Liver (tissue), 9 donors: Measurements from ENCODE around the gene ACTRT2. TPM values are rescaled to one million over a fixed set of nuclear protein-coding genes. Genes with fewer than 3 reads are reported as not detected.

Experiments used
- DNase-seq: peaks from one replicate; pipeline ENCODE4 v3.0.0-alpha.2; 2017; ENCODE audit warnings: low spot score
- H3K27ac ChIP-seq, 2 donors: one replicate each; pipeline ENCODE4 v1.7.0; 2013; ENCODE audit warnings: inconsistent platforms in 2 of 2, low read length in 2 of 2, control low read depth in 1 of 2, low read depth in 1 of 2, mild to moderate bottlenecking in 1 of 2
- H3K27me3 ChIP-seq, 4 donors: one replicate each; pipeline versions ENCODE4 v1.6.1 to v1.7.0; 2013; ENCODE audit warnings: low read length in 3 of 4, inconsistent platforms in 1 of 4, mild to moderate bottlenecking in 1 of 4, moderate library complexity in 1 of 4; ENCODE audit not compliant: control insufficient read depth in 4 of 4, insufficient read depth in 4 of 4
- H3K36me3 ChIP-seq, 4 donors: one replicate each; pipeline versions ENCODE4 v1.6.1 to v1.7.0; 2013; ENCODE audit warnings: low read length in 3 of 4, mild to moderate bottlenecking in 3 of 4, low read depth in 1 of 4, moderate library complexity in 1 of 4; ENCODE audit not compliant: control insufficient read depth in 4 of 4, insufficient read depth in 3 of 4
- H3K4me1 ChIP-seq, 4 donors: one replicate each; pipeline versions ENCODE4 v1.6.1 to v1.7.0; 2013; ENCODE audit warnings: low read length in 3 of 4, mild to moderate bottlenecking in 3 of 4, moderate library complexity in 1 of 4; ENCODE audit not compliant: control insufficient read depth in 4 of 4, insufficient read depth in 4 of 4
- H3K4me3 ChIP-seq, 3 donors: one replicate each; pipeline versions ENCODE4 v1.6.1 to v1.7.0; 2013; ENCODE audit warnings: low read length in 3 of 3, control low read depth in 1 of 3, low read depth in 1 of 3, mild to moderate bottlenecking in 1 of 3
- H3K9ac ChIP-seq, 2 donors: one replicate each; pipeline ENCODE4 v1.7.0; 2013; ENCODE audit warnings: low read length in 2 of 2, mild to moderate bottlenecking in 2 of 2, moderate library complexity in 2 of 2, control low read depth in 1 of 2, low read depth in 1 of 2
- H3K9me3 ChIP-seq, 4 donors: one replicate each; pipeline versions ENCODE4 v1.6.1 to v1.7.0; 2013; ENCODE audit warnings: low read length in 3 of 4; ENCODE audit not compliant: control insufficient read depth in 4 of 4
- ATF3 ChIP-seq: IDR thresholded peaks from 2 replicates; pipeline ENCODE4 v1.6.1; 2016; ENCODE audit warnings: antibody characterized with exemption
- CTCF ChIP-seq: fragments of 150-350 bp; IDR thresholded peaks from 2 replicates; pipeline ENCODE4 v1.5.1; 2017; ENCODE audit warnings: improper control_type of control experiment, low read depth, low read length; ENCODE audit not compliant: missing input control
- EGR1 ChIP-seq, 2 donors: IDR thresholded peaks; 2 replicates each; pipeline ENCODE4 v1.6.1; 2016 to 2018; ENCODE audit warnings: antibody characterized with exemption in 2 of 2, low read depth in 2 of 2
- FOXA2 ChIP-seq: IDR thresholded peaks from 2 replicates; pipeline ENCODE4 v1.6.1; 2016; ENCODE audit warnings: antibody characterized with exemption
- GABPA ChIP-seq, 2 donors: IDR thresholded peaks in 1 of 2; conservative IDR thresholded peaks in 1 of 2; 2 replicates each; pipeline ENCODE4 v1.6.1; 2016; ENCODE audit warnings: antibody characterized with exemption in 2 of 2, mild to moderate bottlenecking in 1 of 2, moderate library complexity in 1 of 2
- HNF4A ChIP-seq, 2 donors: conservative IDR thresholded peaks; 2 replicates each; pipeline ENCODE4 v1.6.1; 2016; ENCODE audit warnings: antibody characterized with exemption in 2 of 2, mild to moderate bottlenecking in 2 of 2
- HNF4G ChIP-seq: IDR thresholded peaks from 2 replicates; pipeline ENCODE4 v1.6.1; 2016; ENCODE audit warnings: antibody characterized with exemption
- MAX ChIP-seq: IDR thresholded peaks from 2 replicates; pipeline ENCODE4 v1.6.1; 2016; ENCODE audit warnings: antibody characterized with exemption
- NR2F2 ChIP-seq: IDR thresholded peaks from 2 replicates; pipeline ENCODE4 v1.6.1; 2016; ENCODE audit warnings: antibody characterized with exemption
- RAD21 ChIP-seq, 2 donors: IDR thresholded peaks; 2 replicates each; pipeline ENCODE4 v1.6.1; 2016; ENCODE audit warnings: antibody characterized with exemption in 2 of 2, mild to moderate bottlenecking in 2 of 2
- REST ChIP-seq: IDR thresholded peaks from 2 replicates; pipeline ENCODE4 v1.6.1; 2016; ENCODE audit warnings: antibody characterized with exemption, mild to moderate bottlenecking
- RXRA ChIP-seq, 2 donors: IDR thresholded peaks; 2 replicates each; pipeline ENCODE4 v1.6.1; 2017 to 2018; ENCODE audit warnings: antibody characterized with exemption in 2 of 2, mild to moderate bottlenecking in 1 of 2
- YY1 ChIP-seq: IDR thresholded peaks from 2 replicates; pipeline ENCODE4 v1.6.1; 2016; ENCODE audit warnings: antibody characterized with exemption, mild to moderate bottlenecking
- ZBTB33 ChIP-seq: IDR thresholded peaks from 2 replicates; pipeline ENCODE4 v1.6.1; 2016; ENCODE audit warnings: antibody characterized with exemption
- WGBS: extraction: QIAGEN DNeasy Blood & Tissue Kit; methylation state at CpG from one replicate; pipeline ENCODE4 v1.1.7; 2013; 5-methylcytosine and 5-hydroxymethylcytosine counted together
- polyA plus RNA-seq, 2 donors: library from polyadenylated mRNA; stranded (reverse) in 1 of 2; unstranded in 1 of 2; fragments of 200-250 nt in 1 of 2; fragments of >200 nt in 1 of 2; fragmentation: Nextera tagmentation in 1 of 2; extraction: Ambion mirVana in 1 of 2; gene quantifications; one replicate each; pipeline versions ENCODE4 v1.2.1 to v1.2.3, GENCODE V29; 2013 to 2015
- total RNA-seq, 2 donors: library from RNA; depleted of rRNA; stranded (reverse); fragments of >200 nt; gene quantifications; one replicate each; pipeline ENCODE4 v1.2.3, GENCODE V29; 2014
- donor health status: healthy.
- donor health status: healthy.
- donor health status: healthy.
- donor health status: healthy.
- donor health status: healthy.

The ACTRT2 gene
- total and polyA plus RNA-seq, 4 donors, result not detected

GRCh38 chr1:3021801-3022401 lies 634 bp downstream of the ACTRT2 start (continued):
- TF ChIP-seq REST, result no peak
- TF ChIP-seq ZBTB33, result no peak
- TF ChIP-seq YY1, result no peak

- TF ChIP-seq MAX (no peak), ZBTB33 (no peak), HNF4G (no peak), EGR1 (IDR thresholded peaks at IDR 0.05; ENCODE audit: low read depth in 2 of 2) (no peak), FOXA2 (no peak), GABPA (IDR thresholded peaks at IDR 0.05 in 1 of 2, conservative IDR thresholded peaks at IDR 0.05 in 1 of 2) (no peak), YY1 (no peak), RXRA (IDR thresholded peaks at IDR 0.05) (no peak), RAD21 (IDR thresholded peaks at IDR 0.05) (no peak), NR2F2 (no peak), HNF4A (conservative IDR thresholded peaks at IDR 0.05) (no peak), ATF3 (no peak), REST (no peak), CTCF (no peak)
- WGBS, result 89% methylated on average over 18 of the region's 18 CpGs
- Histone ChIP-seq H3K4me3 (no peak overlapping the region), H3K9ac (no peak overlapping the region), H3K27ac (no peak overlapping the region), H3K9me3 (no peaks in the 10 kb centered on the region), H3K4me1 (no peaks in the 10 kb centered on the region), H3K36me3 (no peaks in the 10 kb centered on the region), H3K27me3 (peaks cover 0 to 2% (median 0%) of the 10 kb centered on the region in 4 donors)
- no peak for DNase-seq
Observed at GRCh38 chr1:3022511-3022973, 1.3 kb downstream of the ACTRT2 start.
